ENCODE results near the gene SMAD3.

The SMAD3 gene

DNA sequence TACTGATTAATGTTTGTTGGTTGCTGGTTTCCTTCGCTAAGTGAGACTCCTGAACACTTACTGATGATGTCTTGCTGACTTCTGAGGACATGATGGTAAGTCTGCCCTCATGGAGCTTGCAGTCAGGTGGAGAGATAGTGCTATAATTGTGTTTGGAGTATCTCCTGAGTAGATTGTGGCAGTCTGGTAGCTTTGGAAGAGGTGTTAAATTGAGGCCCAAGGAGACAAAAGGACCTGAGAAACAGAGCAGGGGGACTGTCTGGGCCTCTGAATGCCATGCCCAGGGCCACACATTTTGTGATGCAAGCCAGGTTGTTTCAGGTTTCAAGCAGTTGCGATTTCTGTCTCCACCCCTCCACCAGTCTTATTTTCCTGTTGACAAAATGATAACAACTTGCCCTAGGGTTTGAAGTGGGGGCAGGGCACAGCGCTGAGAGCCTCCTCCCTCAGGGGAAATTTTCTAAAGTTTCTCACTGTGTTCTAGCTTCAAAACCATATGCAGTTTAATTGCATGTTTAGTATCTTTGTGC is 16.7 kb downstream of the SMAD3 start:
- DNase-seq, result peak; percentile 69

GRCh38 chr15:67083135-67083762 is 17.8 kb downstream of the SMAD3 start:
- DNase-seq, result no peak

DNA sequence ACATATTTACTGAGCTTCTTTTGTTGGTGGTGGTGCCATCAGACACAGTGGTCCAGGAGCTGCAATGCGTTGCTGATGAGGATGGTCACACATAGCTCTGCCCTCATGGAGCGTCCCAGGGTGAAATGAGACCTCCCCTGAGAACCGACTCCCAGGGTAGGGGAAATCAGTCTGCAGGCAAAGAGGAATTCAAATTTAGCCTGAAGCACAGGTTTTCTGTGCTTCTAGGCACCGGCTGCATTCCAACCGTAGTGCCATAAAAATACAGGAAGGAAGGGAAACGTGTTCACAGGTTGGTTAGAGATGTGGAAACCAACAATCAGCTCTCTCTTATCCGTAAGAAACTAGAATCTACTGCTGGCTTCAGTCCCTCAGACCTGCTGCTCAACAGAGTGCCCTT is 19.2 kb downstream of the SMAD3 start:
- DNase-seq, result peak; percentile 77

- DNase-seq, result no peak
These were observed 19.9 kb downstream of the SMAD3 start for GRCh38 chr15:67085237-67085817.

- DNase-seq, result no peak
These were observed 20.6 kb downstream of the SMAD3 start for GRCh38 chr15:67085818-67086636.

GRCh38 chr15:67086637-67086914 is 21.2 kb downstream of the SMAD3 start:
- DNase-seq, result no peak

DNA sequence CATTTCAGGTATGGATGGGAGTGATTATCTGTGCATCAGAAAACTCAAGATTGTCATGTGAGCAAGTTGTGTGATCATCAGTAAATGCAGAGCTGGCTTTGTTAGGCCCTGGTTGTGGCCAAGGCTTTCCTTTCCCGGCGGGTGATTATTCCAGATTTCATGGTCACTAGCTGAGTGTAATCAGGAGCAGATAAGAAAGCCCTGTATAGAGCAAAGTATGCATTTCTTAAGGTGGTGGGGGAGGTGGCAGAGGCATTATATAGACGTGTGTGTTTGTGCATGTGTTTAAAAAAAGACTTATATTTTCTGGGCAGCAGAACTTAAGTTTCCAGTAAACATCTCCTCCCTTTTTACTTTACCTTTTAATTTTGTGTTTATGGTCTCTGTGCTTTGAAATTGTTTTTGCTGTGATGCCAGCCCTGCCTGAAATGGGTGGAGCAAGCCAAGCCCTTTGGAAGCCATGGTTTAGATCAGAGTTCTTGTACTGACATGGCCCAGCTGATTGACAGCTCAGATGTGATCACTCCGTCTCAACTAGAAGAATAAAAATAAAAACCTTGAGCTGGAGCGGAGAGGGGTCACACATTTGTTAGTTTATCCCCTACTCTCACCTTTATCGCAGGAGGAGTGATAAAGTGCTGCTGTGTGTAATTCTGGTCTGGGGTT is 22.2 kb downstream of the SMAD3 start:
- no peak for DNase-seq

DNA sequence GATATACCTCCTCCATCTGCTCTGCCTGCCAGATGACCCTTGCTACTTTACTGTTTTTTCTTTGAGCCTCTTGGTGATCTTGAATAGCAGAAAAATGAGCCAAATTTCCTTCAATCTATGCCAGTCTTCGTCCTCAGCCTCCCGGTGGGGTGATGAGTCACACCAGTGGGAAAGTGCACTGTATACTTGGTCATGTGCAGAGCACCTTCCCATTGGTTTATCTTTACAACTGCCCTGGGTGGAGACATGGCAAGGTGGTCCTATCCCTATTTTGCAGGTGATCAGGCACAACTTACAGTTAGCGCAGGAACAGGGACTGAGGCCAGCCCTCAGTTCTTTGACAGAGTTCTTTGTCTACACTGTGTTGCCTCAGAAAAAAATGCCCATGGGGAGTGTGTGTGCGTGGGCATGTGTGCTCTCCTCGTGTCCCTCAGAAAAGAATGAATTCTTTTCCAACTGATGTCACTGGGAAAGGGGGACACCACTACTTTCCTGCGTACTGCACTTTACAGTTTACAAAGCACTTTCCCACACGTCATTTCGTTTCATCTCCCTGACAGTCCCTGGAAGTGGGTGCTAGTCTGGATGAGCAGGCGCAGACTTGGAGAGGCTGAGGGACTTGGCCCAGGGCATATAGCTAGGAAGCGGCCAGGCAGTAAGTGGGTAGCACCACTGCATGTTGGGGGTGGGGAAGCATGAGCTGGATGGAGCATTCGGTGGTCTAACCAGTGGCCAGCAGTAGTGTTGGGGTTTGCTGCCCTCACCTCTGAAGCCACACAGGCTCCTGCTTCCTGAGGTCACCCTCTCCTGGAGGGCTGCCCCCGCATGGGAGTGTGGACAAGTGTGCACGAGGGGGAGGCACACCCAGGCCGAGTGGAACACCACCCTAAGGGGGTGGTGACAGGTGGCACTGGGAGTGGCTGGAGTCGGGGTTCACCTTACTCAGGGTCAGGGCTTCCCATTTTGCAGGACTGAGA is 24.1 kb downstream of the SMAD3 start:
- no peak for DNase-seq

- DNase-seq, result no peak
These were observed 25.1 kb downstream of the SMAD3 start for GRCh38 chr15:67090297-67091070.

GRCh38 chr15:67091071-67091979 is 25.9 kb downstream of the SMAD3 start:
- peak; percentile 78 for DNase-seq

GRCh38 chr15:67091980-67092677 is 26.7 kb downstream of the SMAD3 start:
- no peak for DNase-seq

DNA sequence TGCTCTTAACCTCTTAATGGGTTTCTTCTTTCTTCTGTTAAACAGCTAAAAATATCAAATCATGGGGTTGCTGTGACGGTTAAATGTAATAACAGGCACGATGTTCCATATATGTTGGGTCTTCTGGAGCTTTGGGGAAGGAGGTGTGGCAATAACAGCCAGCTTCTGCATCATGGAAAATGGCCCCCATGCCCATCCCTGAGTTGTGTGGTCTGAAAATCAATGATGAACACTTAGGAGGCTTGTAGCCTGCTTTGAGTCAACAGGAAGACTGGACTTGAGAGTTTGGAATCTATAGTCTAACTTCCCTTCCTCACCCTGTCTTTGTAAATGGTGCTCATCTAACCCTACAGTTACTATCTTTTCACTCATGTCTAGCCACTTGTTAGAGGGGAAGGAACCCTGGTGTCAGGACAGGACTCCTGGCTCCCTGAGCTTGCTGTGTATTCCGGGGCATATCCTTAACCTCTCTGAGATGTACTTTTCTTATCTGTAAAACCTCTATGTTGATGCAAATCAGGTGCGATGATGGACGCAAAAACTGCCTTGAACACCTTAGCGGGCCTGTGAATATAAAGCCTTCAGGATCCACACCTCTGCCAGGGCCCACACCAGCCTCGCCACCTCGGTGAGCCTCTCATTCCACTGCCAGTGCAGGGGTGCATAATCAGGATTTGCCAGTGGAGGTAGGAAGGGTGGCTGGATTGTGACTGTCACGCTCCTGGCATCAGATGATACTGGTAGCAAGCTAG is 27.5 kb downstream of the SMAD3 start:
- no peak for DNase-seq

GRCh38 chr15:67093504-67093862 is 28.1 kb downstream of the SMAD3 start:
- no peak for DNase-seq

GRCh38 chr15:67094001-67094826 is 28.8 kb downstream of the SMAD3 start:
- no peak for DNase-seq

- DNase-seq, result no peak
These were observed 30.5 kb downstream of the SMAD3 start for GRCh38 chr15:67095912-67096311.

DNA sequence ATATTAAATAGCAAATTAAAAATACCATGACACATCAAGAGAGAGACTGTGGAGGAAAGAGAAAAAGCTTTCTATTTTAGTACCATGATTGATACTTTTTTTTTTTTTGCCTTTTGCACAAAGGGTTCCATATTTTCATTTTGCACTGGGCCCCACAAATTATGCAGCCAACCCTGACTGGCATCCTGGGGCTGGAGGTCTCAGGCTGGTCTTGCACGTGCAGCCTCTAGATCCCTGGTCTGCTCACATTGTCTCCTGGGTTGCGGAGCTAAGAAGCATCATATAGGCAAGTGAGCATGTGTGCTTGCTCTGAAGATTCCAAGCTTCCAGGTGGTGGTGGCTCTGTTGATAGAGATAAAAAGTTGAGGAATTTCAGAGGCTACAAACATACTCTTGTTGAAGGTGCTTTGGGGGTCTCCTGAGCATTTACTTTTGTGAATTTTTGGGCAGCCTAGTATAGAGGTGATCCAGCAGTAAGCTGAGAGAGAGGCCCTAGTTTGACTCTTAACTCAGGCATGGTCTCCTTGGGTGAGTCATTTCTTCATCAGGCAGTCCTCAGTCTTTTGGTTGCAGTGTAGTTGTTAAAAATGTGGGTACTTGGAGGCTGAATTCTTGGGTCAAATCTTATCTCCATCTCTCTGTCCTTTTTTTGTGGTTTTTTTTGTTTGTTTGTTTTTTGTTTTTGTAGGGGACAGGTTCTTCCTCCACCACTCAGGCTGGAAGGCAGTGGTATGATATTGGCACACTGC is 31.3 kb downstream of the SMAD3 start:
- no peak for DNase-seq

DNA sequence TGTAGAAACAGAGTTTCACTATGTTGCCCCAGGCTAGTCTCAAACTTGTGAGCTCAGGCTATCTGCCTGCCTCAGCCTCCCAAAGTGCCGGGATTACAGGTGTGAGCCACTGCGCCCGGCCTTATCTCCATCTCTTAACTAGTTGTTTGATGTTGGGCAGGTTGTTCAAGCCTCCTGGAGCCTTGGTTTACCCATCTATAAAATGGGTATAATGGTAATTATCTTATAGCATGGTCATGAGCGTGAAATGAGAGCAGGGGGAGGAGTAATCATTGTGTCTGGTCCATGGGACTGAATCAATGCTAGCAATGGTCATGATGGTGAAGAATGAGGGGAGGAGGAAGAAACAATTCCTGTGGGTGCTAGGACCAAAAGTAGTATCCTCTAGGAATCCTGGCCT is 32.0 kb downstream of the SMAD3 start:
- no peak for DNase-seq
